HG03196 (cell line): ENCODE measurements around the gene DGLUCY.

Source experiments
- ATAC-seq: cut with Tn5 transposase; IDR thresholded peaks from one replicate; pipeline ENCODE4 v1.9.1; 2021; ENCODE audit not compliant: unreplicated experiment

DGLUCY gene

DNA sequence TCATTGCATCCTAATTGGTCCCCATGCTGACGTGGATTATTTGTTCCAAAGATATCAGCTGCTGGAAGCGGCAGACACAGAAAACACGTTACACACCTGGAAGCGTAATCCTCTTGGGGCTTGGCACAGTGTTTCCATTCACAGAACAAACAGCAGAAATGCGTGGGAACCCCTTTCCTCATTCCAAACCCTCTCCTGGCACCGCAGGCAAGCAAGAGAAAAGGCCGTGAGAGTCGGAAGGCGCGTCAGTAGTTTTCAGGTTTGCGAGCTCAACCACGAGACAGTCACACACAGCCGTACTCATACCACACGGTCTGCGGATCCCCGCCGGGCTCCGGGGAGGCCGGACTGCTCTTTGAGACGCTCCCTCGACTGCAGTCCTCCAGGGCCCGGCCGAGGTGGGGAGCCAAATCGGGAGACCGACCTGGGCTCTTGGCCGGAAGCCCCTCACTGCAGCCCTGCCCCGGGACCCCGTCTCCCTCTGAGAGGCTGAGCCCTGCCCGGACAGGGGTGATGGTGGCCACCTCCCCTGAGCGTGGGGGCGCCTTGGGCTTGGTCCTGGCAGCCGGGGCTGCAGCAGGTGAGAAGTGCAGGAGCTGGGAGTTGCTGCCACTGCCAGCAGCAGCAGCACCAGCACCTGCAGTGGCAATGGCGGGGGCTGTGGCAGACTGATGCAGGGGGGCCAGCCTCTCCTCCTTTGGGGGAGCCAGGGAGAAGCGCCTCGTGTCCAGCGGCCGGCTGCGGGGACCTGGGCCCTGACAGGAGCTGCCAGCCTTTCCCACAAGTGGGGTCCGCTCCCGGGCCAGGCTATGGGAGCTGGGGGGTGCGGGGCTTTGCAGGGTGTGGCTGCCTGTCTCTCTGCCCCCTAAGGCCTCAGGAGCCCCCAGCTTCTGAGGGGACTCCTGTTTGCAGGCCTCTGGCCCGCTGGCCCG is 158.7 kb downstream of the DGLUCY start:
- ATAC-seq: no peak

DNA sequence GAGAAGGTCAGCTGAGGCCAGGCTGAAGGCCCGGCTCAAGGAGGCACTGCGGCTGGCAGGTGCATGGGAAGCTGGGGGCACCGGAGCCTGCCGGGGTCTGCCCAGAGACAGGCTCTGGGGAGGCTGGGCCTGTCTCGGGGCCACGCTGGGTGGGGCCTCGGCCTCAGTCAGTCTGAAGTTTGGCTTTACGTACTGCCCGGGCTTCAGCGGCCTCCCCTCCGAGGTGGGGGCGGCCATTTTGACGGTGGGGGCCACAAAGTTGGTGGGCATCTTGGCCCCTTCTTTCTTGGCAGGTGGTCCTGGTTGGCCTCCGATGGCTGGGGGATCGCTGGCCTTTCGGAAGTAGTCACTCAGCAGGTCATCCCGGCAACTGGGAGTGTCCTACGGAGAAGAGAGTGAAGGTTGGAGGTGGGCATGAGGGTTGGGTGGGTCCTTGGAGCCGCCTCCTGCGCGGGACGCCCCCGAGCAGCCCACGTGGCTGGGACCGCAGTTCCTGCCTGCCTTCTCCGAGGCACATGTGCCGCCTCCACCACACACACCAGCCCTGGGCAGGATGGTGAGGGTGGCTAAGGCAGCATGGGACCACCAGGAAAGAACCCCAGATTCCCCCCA is 159.5 kb downstream of the DGLUCY start:
- ATAC-seq: no peak

DNA sequence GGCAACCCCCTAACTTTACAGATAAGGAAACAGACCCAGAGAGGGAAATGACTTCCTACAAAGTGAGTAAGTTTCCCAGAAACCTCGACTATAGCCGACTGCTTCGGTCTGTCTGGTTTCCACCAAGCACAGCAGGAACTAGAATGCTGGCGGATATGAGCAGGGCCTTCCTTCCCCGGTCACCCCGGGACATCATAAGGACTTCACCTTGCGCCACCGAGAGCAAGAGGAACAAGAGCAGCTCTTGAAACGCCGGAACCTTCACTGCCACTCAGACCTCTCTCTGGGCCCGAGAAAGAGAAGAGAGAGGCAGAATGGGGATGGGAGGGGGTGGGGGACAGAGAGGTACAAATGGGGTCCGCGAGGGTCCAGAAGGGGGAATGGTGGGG is 160.0 kb downstream of the DGLUCY start:
- no peak for ATAC-seq

DNA sequence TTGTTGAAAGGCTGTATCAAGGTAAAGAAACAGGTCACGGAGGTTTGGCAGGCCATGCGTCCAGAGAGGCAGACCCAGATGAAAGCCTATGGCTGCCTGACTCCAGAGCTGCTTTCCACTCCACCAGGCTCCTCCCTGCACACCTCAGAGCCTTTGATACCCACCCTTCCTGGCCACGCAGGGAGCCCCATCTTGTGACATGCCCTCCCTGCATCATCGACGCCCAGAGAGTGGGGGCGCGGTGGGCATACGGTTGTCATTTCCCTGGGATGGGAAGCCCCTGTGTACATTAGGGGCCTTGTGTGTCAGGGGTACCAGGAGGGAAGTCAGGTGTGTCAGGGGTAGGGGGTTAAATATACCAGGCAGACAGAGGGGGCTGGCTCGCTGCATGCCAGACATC is 160.9 kb downstream of the DGLUCY start:
- no peak for ATAC-seq
